B cell (primary cell): Measurements from ENCODE around the gene KLRD1.

Experiments used
- EZH2 ChIP-seq: IDR thresholded peaks from 2 replicates; pipeline ENCODE4 v1.6.1; 2012; ENCODE audit warnings: borderline replicate concordance, low read depth, mild to moderate bottlenecking, moderate library complexity, low read length; ENCODE audit not compliant: insufficient read depth, poor library complexity, severe bottlenecking
- TF ChIP-seq, protein P1 (sequence below): fragments of 200-600 bp; IDR thresholded peaks from one replicate; pipeline ENCODE4 v1.8.0; 2022; ENCODE audit warnings: antibody characterized with exemption, mild to moderate bottlenecking

DNA sequence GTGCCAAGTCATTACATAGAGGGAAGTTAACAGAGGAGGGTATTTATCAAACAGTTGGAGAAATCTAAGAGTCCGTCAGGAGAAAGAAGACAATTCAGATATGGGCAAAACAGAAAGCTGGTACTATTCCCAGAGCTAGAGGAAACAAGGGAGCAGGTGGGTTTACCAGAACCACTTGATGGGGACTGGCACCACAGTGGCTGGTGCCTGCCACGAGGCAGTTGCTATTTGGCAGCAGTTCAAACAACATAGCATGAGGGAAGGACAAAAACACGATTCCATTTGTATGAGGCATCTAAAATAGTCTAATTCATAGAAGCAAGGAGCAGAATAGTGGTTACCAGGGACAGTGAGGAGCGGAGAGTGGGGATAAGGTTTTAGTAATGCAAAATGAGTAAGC is 24.6 kb upstream of the KLRD1 start:
- TF ChIP-seq, protein P1, sequence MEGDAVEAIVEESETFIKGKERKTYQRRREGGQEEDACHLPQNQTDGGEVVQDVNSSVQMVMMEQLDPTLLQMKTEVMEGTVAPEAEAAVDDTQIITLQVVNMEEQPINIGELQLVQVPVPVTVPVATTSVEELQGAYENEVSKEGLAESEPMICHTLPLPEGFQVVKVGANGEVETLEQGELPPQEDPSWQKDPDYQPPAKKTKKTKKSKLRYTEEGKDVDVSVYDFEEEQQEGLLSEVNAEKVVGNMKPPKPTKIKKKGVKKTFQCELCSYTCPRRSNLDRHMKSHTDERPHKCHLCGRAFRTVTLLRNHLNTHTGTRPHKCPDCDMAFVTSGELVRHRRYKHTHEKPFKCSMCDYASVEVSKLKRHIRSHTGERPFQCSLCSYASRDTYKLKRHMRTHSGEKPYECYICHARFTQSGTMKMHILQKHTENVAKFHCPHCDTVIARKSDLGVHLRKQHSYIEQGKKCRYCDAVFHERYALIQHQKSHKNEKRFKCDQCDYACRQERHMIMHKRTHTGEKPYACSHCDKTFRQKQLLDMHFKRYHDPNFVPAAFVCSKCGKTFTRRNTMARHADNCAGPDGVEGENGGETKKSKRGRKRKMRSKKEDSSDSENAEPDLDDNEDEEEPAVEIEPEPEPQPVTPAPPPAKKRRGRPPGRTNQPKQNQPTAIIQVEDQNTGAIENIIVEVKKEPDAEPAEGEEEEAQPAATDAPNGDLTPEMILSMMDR, result no peak
- no peak for TF ChIP-seq EZH2
